HuH-7 (cell line): ENCODE results near the gene SCAND1.
A peak's percentile ranks its signal among the peaks of the same experiment; 100 is the strongest.
"Not testable (repeated sequence)": the region's sequence is repeated elsewhere in the genome, so short reads cannot be mapped to it uniquely, and the experiment has no call there.

Experiments used
- DNase-seq: peaks from one replicate; pipeline ENCODE4 v3.0.0; 2011; ENCODE audit warnings: low spot score

SCAND1 gene

GRCh38 chr20:35954200-35954906 lies at the start of gene SCAND1:
TSS of gene SCAND1 (minus strand) at chr20:35954502. CDS start at chr20:35954284, 218 bp downstream.
- DNase-seq: peak; percentile 92

GRCh38 chr20:36004045-36004444 lies 49.7 kb upstream of the SCAND1 start:
- no peak for DNase-seq

- DNase-seq: no peak
These were observed 48.6 kb upstream of the SCAND1 start for GRCh38 chr20:36002855-36003254.

GRCh38 chr20:36001331-36001730 lies 47.0 kb upstream of the SCAND1 start:
- DNase-seq: not testable (repeated sequence)

GRCh38 chr20:35996492-35996891 lies 42.2 kb upstream of the SCAND1 start:
- DNase-seq: not testable (repeated sequence)

- peak; percentile 87 for DNase-seq
These were observed 40.7 kb upstream of the SCAND1 start for GRCh38 chr20:35994994-35995453.

GRCh38 chr20:35992713-35993335 lies 38.5 kb upstream of the SCAND1 start:
- DNase-seq: peak; percentile 90

GRCh38 chr20:35991142-35991771 lies 37.0 kb upstream of the SCAND1 start:
- peak; percentile 61 for DNase-seq

GRCh38 chr20:35988910-35989463 lies 34.7 kb upstream of the SCAND1 start:
- no peak for DNase-seq

GRCh38 chr20:35985806-35986205 lies 31.5 kb upstream of the SCAND1 start:
- no peak for DNase-seq

GRCh38 chr20:35984382-35984781 lies 30.1 kb upstream of the SCAND1 start:
- DNase-seq: no peak

GRCh38 chr20:35981969-35982368 lies 27.7 kb upstream of the SCAND1 start:
- no peak for DNase-seq

GRCh38 chr20:35979544-35979943 lies 25.2 kb upstream of the SCAND1 start:
- no peak for DNase-seq

GRCh38 chr20:35978041-35978513 lies 23.8 kb upstream of the SCAND1 start:
- DNase-seq: no peak

- DNase-seq: no peak
These were observed 21.5 kb upstream of the SCAND1 start for GRCh38 chr20:35975576-35976373.

GRCh38 chr20:35974256-35974655 lies 20.0 kb upstream of the SCAND1 start:
- DNase-seq: no peak

- no peak for DNase-seq
These were observed 18.2 kb upstream of the SCAND1 start for GRCh38 chr20:35972462-35972861.

- no peak for DNase-seq
These were observed 17.7 kb upstream of the SCAND1 start for GRCh38 chr20:35971981-35972380.

GRCh38 chr20:35968930-35969329 lies 14.6 kb upstream of the SCAND1 start:
- no peak for DNase-seq

GRCh38 chr20:35967979-35968640 lies 13.8 kb upstream of the SCAND1 start, which contains the start of gene CNBD2:
TSS of gene CNBD2 (plus strand) at chr20:35968590. CDS start at chr20:35968763, 173 bp downstream.
- no peak for DNase-seq

- DNase-seq: no peak
These were observed 9.6 kb upstream of the SCAND1 start for GRCh38 chr20:35963878-35964277.
